Measurements from ENCODE around the gene ADSS1.

GRCh38 chr14:104751539-104752422 lies 27.8 kb downstream of the ADSS1 start:
- TF ChIP-seq TAF1 (IDR thresholded peaks at IDR 0.05; ENCODE audit: low read depth) (no peak), RAD21 (IDR thresholded peaks at IDR 0.05; ENCODE audit: low read depth) (no peak), REST (IDR thresholded peaks at IDR 0.05; ENCODE audit: low read depth) (no peak), MAX (IDR thresholded peaks at IDR 0.05) (no peak), EP300 (IDR thresholded peaks at IDR 0.05; ENCODE audit: borderline replicate concordance) (no peak), FOXM1 (IDR thresholded peaks at IDR 0.05; ENCODE audit: borderline replicate concordance, low read depth) (no peak), NFIC (IDR thresholded peaks at IDR 0.05) (no peak), TEAD4 (IDR thresholded peaks at IDR 0.05) (no peak)
